Loucy (cell line): Measurements from ENCODE around the gene GRM5.

Experiments used
- H2AFZ ChIP-seq: fragments of 200-600 bp; sonication (generic); 2 replicates; pipeline ENCODE4 v1.6.0; 2016; ENCODE audit warnings: antibody characterized with exemption, mild to moderate bottlenecking, low read length, moderate library complexity
- H3F3A ChIP-seq: fragments of 200-600 bp; 2 replicates; pipeline ENCODE4 v1.6.0; 2016; ENCODE audit warnings: antibody characterized with exemption, low read depth, mild to moderate bottlenecking
- H3K27me3 ChIP-seq: fragments of 200-600 bp; sonication (generic); 2 replicates; pipeline ENCODE4 v1.6.1; 2014; ENCODE audit warnings: low read length, mild to moderate bottlenecking; ENCODE audit not compliant: insufficient read depth, poor library complexity, severe bottlenecking
- H3K36me3 ChIP-seq: fragments of 200-600 bp; sonication (generic); 2 replicates; pipeline ENCODE4 v1.6.1; 2016; ENCODE audit warnings: low read length; ENCODE audit not compliant: insufficient read depth
- H3K4me1 ChIP-seq: fragments of 200-600 bp; sonication (generic); 2 replicates; pipeline ENCODE4 v1.5.1; 2014; ENCODE audit warnings: low read length, mild to moderate bottlenecking; ENCODE audit not compliant: insufficient read depth, poor library complexity, severe bottlenecking
- H3K4me2 ChIP-seq: fragments of 200-600 bp; sonication (generic); 2 replicates; pipeline ENCODE4 v1.6.0; 2014; ENCODE audit warnings: antibody characterized with exemption, low read length, low read depth, mild to moderate bottlenecking; ENCODE audit not compliant: poor library complexity, severe bottlenecking
- H3K4me3 ChIP-seq: fragments of 200-600 bp; sonication (generic); 2 replicates; pipeline ENCODE4 v1.5.1; 2014; ENCODE audit warnings: low read length, mild to moderate bottlenecking, mixed read lengths; ENCODE audit not compliant: poor library complexity, severe bottlenecking
- H3K79me2 ChIP-seq: fragments of 200-600 bp; sonication (generic); 2 replicates; pipeline ENCODE4 v1.6.1; 2014; ENCODE audit warnings: low read length; ENCODE audit not compliant: insufficient read depth
- H3K9ac ChIP-seq: fragments of 200-600 bp; sonication (generic); 2 replicates; pipeline ENCODE4 v1.6.0; 2014; ENCODE audit warnings: mild to moderate bottlenecking, low read depth, low read length, moderate library complexity; ENCODE audit not compliant: poor library complexity, severe bottlenecking
- H3K9me2 ChIP-seq: fragments of 200-600 bp; sonication (generic); replicated peaks from 2 replicates; pipeline ENCODE4 v1.6.1; 2016; ENCODE audit warnings: low read depth, low read length, mixed read lengths
- H3K9me3 ChIP-seq: fragments of 200-600 bp; sonication (generic); 2 replicates; pipeline ENCODE4 v1.6.1; 2014; ENCODE audit warnings: mild to moderate bottlenecking, antibody characterized with exemption, low read length, low read depth; ENCODE audit not compliant: insufficient read depth
- H4K20me1 ChIP-seq: fragments of 200-600 bp; sonication (generic); 2 replicates; pipeline ENCODE4 v1.6.0; 2014; ENCODE audit warnings: antibody characterized with exemption, low read length, mild to moderate bottlenecking; ENCODE audit not compliant: insufficient read depth, poor library complexity, severe bottlenecking
- CTCF ChIP-seq: fragments of 200-600 bp; sonication (generic); conservative IDR thresholded peaks from 2 replicates; pipeline ENCODE4 v1.5.1; 2014; ENCODE audit warnings: mild to moderate bottlenecking, antibody characterized with exemption, low read length
- EZH2phosphoT487 ChIP-seq: fragments of 200-600 bp; IDR thresholded peaks from 2 replicates; pipeline ENCODE4 v1.6.1; 2018; ENCODE audit warnings: antibody characterized with exemption, mild to moderate bottlenecking, moderate library complexity, borderline replicate concordance

Gene GRM5

GRCh38 chr11:88620568-88621130 lies 445.1 kb downstream of the GRM5 start:
- no peak overlapping the region for H2AFZ ChIP-seq
- no peak overlapping the region for H3K4me2 ChIP-seq
- no peak overlapping the region for H3K4me3 ChIP-seq
- no peak for TF ChIP-seq EZH2phosphoT487
- TF ChIP-seq CTCF: no peak
- H3K79me2 ChIP-seq: no peaks in the 10 kb centered on the region
- H3K9me3 ChIP-seq: no peaks in the 10 kb centered on the region
- no peak overlapping the region for H3K9ac ChIP-seq
- no peaks in the 10 kb centered on the region for H3F3A ChIP-seq
- no peaks in the 10 kb centered on the region for H3K36me3 ChIP-seq
- H3K4me1 ChIP-seq: no peaks in the 10 kb centered on the region
- no peaks in the 10 kb centered on the region for H3K27me3 ChIP-seq
- H4K20me1 ChIP-seq: no peaks in the 10 kb centered on the region
- H3K9me2 ChIP-seq: no peaks in the 10 kb centered on the region

GRCh38 chr11:88619656-88620385 lies 446.0 kb downstream of the GRM5 start:
- no peak for TF ChIP-seq EZH2phosphoT487
- no peaks in the 10 kb centered on the region for H4K20me1 ChIP-seq
- no peaks in the 10 kb centered on the region for H3K9me2 ChIP-seq
- no peak overlapping the region for H3K4me3 ChIP-seq
- no peak overlapping the region for H3K4me2 ChIP-seq
- no peaks in the 10 kb centered on the region for H3K9me3 ChIP-seq
- no peaks in the 10 kb centered on the region for H3F3A ChIP-seq
- H3K9ac ChIP-seq: no peak overlapping the region
- H3K4me1 ChIP-seq: no peaks in the 10 kb centered on the region
- H3K27me3 ChIP-seq: no peaks in the 10 kb centered on the region
- no peaks in the 10 kb centered on the region for H3K79me2 ChIP-seq
- no peak overlapping the region for H2AFZ ChIP-seq
- H3K36me3 ChIP-seq: no peaks in the 10 kb centered on the region

GRCh38 chr11:88619071-88619425 lies 446.7 kb downstream of the GRM5 start:
- Histone ChIP-seq H3K9me3 (no peaks in the 10 kb centered on the region), H3K4me3 (no peak overlapping the region), H3K79me2 (no peaks in the 10 kb centered on the region), H3F3A (no peaks in the 10 kb centered on the region), H4K20me1 (no peaks in the 10 kb centered on the region), H3K4me1 (no peaks in the 10 kb centered on the region), H3K36me3 (no peaks in the 10 kb centered on the region), H3K4me2 (no peak overlapping the region), H3K9me2 (no peaks in the 10 kb centered on the region), H3K9ac (no peak overlapping the region), H3K27me3 (no peaks in the 10 kb centered on the region), H2AFZ (no peak overlapping the region)
- TF ChIP-seq EZH2phosphoT487: no peak
- no peak for TF ChIP-seq CTCF
